ENCODE results near the gene RNF7.

Gene RNF7

GRCh38 chr3:141764465-141764864 is 26.4 kb downstream of the RNF7 start:
- no peak for DNase-seq (ENCODE audit: low read depth in 2 of 2)
- TF ChIP-seq, protein P1, sequence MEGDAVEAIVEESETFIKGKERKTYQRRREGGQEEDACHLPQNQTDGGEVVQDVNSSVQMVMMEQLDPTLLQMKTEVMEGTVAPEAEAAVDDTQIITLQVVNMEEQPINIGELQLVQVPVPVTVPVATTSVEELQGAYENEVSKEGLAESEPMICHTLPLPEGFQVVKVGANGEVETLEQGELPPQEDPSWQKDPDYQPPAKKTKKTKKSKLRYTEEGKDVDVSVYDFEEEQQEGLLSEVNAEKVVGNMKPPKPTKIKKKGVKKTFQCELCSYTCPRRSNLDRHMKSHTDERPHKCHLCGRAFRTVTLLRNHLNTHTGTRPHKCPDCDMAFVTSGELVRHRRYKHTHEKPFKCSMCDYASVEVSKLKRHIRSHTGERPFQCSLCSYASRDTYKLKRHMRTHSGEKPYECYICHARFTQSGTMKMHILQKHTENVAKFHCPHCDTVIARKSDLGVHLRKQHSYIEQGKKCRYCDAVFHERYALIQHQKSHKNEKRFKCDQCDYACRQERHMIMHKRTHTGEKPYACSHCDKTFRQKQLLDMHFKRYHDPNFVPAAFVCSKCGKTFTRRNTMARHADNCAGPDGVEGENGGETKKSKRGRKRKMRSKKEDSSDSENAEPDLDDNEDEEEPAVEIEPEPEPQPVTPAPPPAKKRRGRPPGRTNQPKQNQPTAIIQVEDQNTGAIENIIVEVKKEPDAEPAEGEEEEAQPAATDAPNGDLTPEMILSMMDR (IDR thresholded peaks at IDR 0.05; ENCODE audit: low read depth, low read length) = no peak
- no peak overlapping the region for H3K4me3 ChIP-seq (replicated peaks in 1 of 2; ENCODE audit: low read depth in 2 of 2, low read length in 2 of 2)

- peak; percentile 14 to 64 for DNase-seq (ENCODE audit: low read depth in 2 of 2)
- TF ChIP-seq, protein P1 (IDR thresholded peaks at IDR 0.05; ENCODE audit: low read depth, low read length) = no peak
- H3K4me3 ChIP-seq (replicated peaks in 1 of 2; ENCODE audit: low read depth in 2 of 2, low read length in 2 of 2) = no peak overlapping the region
Measured at GRCh38 chr3:141764986-141765385, 26.9 kb downstream of the RNF7 start.

GRCh38 chr3:141767066-141767465 is 29.0 kb downstream of the RNF7 start:
- DNase-seq (ENCODE audit: low read depth in 2 of 2) = no peak
- H3K4me3 ChIP-seq (replicated peaks in 1 of 2; ENCODE audit: low read depth in 2 of 2, low read length in 2 of 2) = no peak overlapping the region
- TF ChIP-seq, protein P1 (IDR thresholded peaks at IDR 0.05; ENCODE audit: low read depth, low read length) = no peak

GRCh38 chr3:141769221-141769894 is 31.3 kb downstream of the RNF7 start:
- TF ChIP-seq, protein P1 (IDR thresholded peaks at IDR 0.05; ENCODE audit: low read depth, low read length) = no peak
- peak; percentile 25 to 33 for DNase-seq (ENCODE audit: low read depth in 2 of 2)
- no peak overlapping the region for H3K4me3 ChIP-seq (replicated peaks in 1 of 2; ENCODE audit: low read depth in 2 of 2, low read length in 2 of 2)

GRCh38 chr3:141773676-141774075 is 35.6 kb downstream of the RNF7 start:
- H3K4me3 ChIP-seq (replicated peaks in 1 of 2; ENCODE audit: low read depth in 2 of 2, low read length in 2 of 2) = no peak overlapping the region
- TF ChIP-seq, protein P1 (IDR thresholded peaks at IDR 0.05; ENCODE audit: low read depth, low read length) = no peak
- DNase-seq (ENCODE audit: low read depth in 2 of 2) = no peak

GRCh38 chr3:141776376-141776775 is 38.3 kb downstream of the RNF7 start:
- H3K4me3 ChIP-seq (replicated peaks in 1 of 2; ENCODE audit: low read depth in 2 of 2, low read length in 2 of 2) = no peak overlapping the region
- no peak for DNase-seq (ENCODE audit: low read depth in 2 of 2)
- TF ChIP-seq, protein P1 (IDR thresholded peaks at IDR 0.05; ENCODE audit: low read depth, low read length) = no peak

- DNase-seq (ENCODE audit: low read depth in 2 of 2) = no peak
- TF ChIP-seq, protein P1 (IDR thresholded peaks at IDR 0.05; ENCODE audit: low read depth, low read length) = no peak
- no peak overlapping the region for H3K4me3 ChIP-seq (replicated peaks in 1 of 2; ENCODE audit: low read depth in 2 of 2, low read length in 2 of 2)
Measured at GRCh38 chr3:141776885-141777284, 38.8 kb downstream of the RNF7 start.

Measured in cardiac fibroblast (primary cell).